Anterior cingulate cortex (tissue), 58 donors: Measurements from ENCODE around the gene ZNF879.

ENCODE experiments used
- DNase-seq, 58 donors: peaks; one replicate each; lab custom pipeline; 2025; lab: John Stamatoyannopoulos, UW

Gene ZNF879

GRCh38 chr5:179023528-179024189 is at the start of gene ZNF879:
TSS of gene ZNF879 (plus strand) at chr5:179023804. CDS start at chr5:179025005, 1,201 bp downstream.
- DNase-seq = peak; percentile 66 to 96 (median 90)

- DNase-seq = no peak
Measured at GRCh38 chr5:178981381-178981780, 42.2 kb upstream of the ZNF879 start.

GRCh38 chr5:178982941-178983340 is 40.7 kb upstream of the ZNF879 start:
- DNase-seq = no peak

- DNase-seq = no peak
Measured at GRCh38 chr5:178983728-178984127, 39.9 kb upstream of the ZNF879 start.

GRCh38 chr5:178984145-178985072 is 39.2 kb upstream of the ZNF879 start:
- no peak for DNase-seq

GRCh38 chr5:178986326-178986960 is 37.2 kb upstream of the ZNF879 start:
- no peak for DNase-seq

- no peak for DNase-seq
Measured at GRCh38 chr5:178988436-178989220, 35.0 kb upstream of the ZNF879 start.

GRCh38 chr5:178989311-178989710 is 34.3 kb upstream of the ZNF879 start:
- DNase-seq = no peak

GRCh38 chr5:178990491-178990890 is 33.1 kb upstream of the ZNF879 start:
- no peak for DNase-seq

- no peak for DNase-seq
Measured at GRCh38 chr5:178991190-178992145, 32.1 kb upstream of the ZNF879 start.

GRCh38 chr5:178992291-178992895 is 31.2 kb upstream of the ZNF879 start:
- DNase-seq = no peak

- DNase-seq = no peak
Measured at GRCh38 chr5:178993236-178993765, 30.3 kb upstream of the ZNF879 start.

- no peak for DNase-seq
Measured at GRCh38 chr5:178993955-178994579, 29.5 kb upstream of the ZNF879 start.

- DNase-seq = peak in 1 of 58 donors; percentile 6
Measured at GRCh38 chr5:178994580-178995340, 28.8 kb upstream of the ZNF879 start, which contains the start of gene GRM6. TSS of gene GRM6 (minus strand) at chr5:178995320. CDS start at chr5:178994944, 376 bp downstream.

- no peak for DNase-seq
Measured at GRCh38 chr5:178995341-178995690, 28.3 kb upstream of the ZNF879 start.

GRCh38 chr5:178996156-178996555 is 27.4 kb upstream of the ZNF879 start:
- no peak for DNase-seq

- no peak for DNase-seq
Measured at GRCh38 chr5:178997191-178997590, 26.4 kb upstream of the ZNF879 start.
